Fibroblast of mammary gland (primary cell): ENCODE results near the gene PPP1R37.

Source experiments
- DNase-seq: peaks from one replicate; pipeline ENCODE4 v3.0.0-alpha.2; 2010; ENCODE audit warnings: low read depth
- H3K4me3 ChIP-seq: 2 replicates; pipeline ENCODE4 v1.5.1; 2011; ENCODE audit warnings: low read depth, mild to moderate bottlenecking, low read length, moderate library complexity; ENCODE audit not compliant: control insufficient read depth
- TF ChIP-seq, protein P1 (sequence below): conservative IDR thresholded peaks from 2 replicates; pipeline ENCODE4 v1.5.1; 2011; ENCODE audit warnings: low read depth, low read length, inconsistent platforms; ENCODE audit not compliant: control insufficient read depth, insufficient read depth

Gene PPP1R37

DNA sequence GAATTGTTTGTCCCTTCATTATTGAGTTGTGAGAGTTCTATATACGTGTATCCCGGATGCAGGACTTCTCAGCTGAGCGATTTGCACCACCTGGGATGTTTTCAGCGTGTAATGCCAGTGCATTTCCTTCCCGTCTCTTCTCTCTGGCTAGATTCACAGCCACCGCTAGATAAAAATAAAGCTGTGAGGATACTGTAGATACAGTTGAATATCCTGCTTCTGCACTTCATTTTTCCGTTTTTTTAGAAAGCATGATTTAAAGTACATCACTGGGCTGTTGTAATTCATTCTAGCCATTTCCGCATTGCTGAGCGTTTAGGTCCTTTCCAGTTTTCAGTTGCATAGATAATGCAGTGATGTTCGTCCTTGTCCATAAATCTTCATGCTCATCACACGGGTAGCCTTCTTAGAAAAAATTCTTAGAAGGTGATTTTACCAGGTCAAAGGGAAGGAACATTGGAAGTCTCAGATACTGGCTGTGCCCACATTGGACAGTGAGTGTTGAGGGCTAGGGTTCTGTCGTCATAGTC, 14.7 kb downstream of the PPP1R37 start:
- TF ChIP-seq, protein P1, sequence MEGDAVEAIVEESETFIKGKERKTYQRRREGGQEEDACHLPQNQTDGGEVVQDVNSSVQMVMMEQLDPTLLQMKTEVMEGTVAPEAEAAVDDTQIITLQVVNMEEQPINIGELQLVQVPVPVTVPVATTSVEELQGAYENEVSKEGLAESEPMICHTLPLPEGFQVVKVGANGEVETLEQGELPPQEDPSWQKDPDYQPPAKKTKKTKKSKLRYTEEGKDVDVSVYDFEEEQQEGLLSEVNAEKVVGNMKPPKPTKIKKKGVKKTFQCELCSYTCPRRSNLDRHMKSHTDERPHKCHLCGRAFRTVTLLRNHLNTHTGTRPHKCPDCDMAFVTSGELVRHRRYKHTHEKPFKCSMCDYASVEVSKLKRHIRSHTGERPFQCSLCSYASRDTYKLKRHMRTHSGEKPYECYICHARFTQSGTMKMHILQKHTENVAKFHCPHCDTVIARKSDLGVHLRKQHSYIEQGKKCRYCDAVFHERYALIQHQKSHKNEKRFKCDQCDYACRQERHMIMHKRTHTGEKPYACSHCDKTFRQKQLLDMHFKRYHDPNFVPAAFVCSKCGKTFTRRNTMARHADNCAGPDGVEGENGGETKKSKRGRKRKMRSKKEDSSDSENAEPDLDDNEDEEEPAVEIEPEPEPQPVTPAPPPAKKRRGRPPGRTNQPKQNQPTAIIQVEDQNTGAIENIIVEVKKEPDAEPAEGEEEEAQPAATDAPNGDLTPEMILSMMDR = no peak
- DNase-seq = no peak
- H3K4me3 ChIP-seq = no peak overlapping the region

DNA sequence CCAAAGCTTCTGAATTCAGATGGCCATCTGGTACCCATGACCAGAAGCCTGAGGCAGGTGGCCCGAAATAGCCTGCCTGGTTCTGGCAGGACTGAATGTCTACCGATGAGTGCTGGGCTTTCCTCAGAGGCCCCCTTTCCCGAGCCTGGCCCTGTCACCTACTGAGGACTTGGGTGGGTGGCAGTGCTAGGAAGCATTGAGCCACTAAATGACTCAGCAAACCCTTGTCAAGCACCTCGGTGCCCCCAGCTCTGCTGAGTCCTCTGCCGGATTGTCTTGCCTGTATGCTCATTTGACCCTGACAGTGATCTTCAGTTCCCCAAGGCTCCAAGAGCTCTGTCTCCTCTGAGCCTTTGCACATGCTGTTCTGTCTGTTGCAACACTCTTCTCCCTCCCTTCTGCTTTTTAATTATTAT, 17.9 kb downstream of the PPP1R37 start:
- TF ChIP-seq, protein P1 = no peak
- no peak overlapping the region for H3K4me3 ChIP-seq
- DNase-seq = no peak

DNA sequence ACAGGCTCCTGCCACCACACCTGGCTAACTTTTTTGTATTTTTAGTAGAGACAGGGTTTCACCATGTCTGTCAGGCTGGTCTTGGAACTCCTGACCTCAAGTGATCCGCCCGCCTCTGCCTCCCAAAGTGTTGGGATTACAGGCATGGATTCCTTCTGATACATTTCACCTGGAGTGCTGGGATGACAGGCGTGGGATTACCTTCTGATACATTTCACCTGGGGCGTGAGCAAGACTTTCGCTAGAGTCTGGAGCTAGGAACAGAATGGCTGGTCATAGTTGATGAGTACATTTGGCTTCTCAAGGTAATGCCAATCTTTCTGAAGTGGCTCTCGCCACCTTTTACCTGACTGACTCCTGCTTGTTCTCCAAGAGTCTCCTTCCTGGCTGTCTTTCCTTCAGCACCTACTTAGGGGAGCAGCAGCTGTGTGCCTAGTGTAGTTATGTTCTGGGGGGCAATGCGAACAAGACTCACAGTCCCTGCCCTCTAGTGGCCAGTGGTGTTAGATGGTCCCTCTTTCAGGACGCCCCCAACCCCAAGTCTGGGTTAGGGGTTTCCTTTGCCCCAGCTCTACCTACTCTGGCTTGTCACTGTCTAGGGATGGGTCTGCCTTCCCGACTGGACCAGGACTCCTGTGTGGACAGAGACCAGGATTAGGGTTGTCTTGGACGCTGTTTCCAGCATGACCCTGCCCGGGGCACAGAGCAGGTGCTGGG, 19.3 kb downstream of the PPP1R37 start:
- DNase-seq = no peak
- H3K4me3 ChIP-seq = no peak overlapping the region
- TF ChIP-seq, protein P1 = no peak

DNA sequence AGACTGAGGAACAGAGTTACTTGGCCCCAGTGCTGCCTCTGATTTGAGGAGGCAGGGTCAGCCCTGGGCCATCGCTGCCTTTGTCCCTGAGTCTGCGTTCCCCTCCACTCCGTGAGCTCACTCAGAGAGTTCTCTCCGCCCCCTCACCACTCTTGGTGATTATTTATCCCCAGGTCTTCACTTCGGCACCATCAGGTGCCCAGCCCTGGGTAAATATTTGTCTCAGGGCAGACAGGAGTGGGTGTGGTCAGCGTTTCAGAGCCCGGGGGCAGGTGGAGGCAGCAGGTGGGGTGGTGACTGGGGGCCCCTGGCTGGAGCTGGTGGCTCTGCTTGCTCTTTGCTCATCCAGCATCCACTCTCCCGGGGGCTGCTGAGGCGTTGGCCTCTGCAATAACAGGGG, 20.6 kb downstream of the PPP1R37 start:
- DNase-seq = no peak
- TF ChIP-seq, protein P1 = no peak
- H3K4me3 ChIP-seq = no peak overlapping the region

DNA sequence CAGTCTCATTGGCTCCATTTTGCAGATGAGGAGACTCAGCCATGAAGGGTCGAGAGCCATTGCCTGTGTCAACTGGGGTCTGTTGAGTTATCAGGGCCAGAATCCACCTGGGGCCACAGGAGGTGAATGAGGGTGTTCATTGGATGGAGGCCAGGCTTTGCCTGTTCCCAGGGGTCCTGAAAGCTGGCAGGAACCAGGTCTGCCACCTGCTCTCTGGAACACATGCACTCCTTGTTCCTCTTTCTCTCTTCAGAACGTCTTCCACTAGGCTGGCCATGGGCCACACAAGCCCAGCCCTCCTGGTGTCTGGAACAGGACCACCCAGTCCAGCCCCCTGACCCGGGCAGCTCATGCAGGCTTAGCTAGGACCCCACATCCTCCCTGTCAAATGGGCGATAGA, 21.1 kb downstream of the PPP1R37 start:
- TF ChIP-seq, protein P1 = no peak
- DNase-seq = no peak
- H3K4me3 ChIP-seq = no peak overlapping the region

DNA sequence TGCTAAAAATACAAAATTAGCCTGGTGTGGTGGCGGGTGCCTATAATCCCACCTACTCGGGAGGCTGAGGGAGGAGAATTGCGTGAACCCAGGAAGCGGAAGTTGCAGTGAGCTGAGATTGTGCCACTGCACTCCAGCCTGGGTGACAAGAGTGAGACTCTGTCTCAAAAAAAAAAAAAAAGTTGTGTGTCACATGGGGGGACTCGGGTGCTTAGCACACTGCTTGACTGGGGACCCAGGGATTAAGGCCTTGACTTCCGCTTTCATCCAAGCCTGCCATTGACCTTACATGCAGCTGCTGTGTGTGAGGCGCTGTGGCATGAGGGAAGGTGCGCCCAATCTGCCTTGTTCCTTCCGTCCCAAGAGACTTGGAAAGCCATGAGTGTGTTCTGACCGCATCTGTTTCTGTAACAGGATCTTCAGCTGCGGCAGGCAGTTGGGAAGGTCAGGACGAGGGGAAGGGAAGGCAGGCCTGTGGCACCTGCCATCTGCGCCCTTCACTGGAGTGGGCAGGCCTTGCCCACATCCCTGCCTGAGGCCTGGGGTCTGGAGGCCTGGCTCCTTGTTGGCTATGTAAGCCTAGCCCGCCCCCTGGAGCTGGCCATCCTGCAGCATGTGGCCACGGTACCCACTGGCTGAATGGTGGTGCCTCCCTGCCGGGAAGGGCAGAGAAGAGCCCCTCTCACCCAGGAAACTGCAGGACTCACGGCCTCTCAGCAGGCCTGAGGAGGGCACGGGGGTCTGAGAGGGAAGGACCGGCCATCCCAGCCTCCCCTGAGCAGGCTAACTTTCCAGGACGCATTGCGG, 23.0 kb downstream of the PPP1R37 start:
- TF ChIP-seq, protein P1 = no peak
- no peak overlapping the region for H3K4me3 ChIP-seq
- no peak for DNase-seq
